WI38 (cell line): ENCODE results near the gene OSMR.

Source experiments
- H3K4me3 ChIP-seq: 2 replicates; pipeline ENCODE4 v1.5.1; 2011; ENCODE audit warnings: low read depth, mild to moderate bottlenecking, control low read depth, low read length
- TF ChIP-seq, protein P1 (sequence below): IDR thresholded peaks from 2 replicates; pipeline ENCODE4 v1.5.1; 2012; ENCODE audit warnings: low read depth, mild to moderate bottlenecking, control low read depth, low read length

OSMR gene

DNA sequence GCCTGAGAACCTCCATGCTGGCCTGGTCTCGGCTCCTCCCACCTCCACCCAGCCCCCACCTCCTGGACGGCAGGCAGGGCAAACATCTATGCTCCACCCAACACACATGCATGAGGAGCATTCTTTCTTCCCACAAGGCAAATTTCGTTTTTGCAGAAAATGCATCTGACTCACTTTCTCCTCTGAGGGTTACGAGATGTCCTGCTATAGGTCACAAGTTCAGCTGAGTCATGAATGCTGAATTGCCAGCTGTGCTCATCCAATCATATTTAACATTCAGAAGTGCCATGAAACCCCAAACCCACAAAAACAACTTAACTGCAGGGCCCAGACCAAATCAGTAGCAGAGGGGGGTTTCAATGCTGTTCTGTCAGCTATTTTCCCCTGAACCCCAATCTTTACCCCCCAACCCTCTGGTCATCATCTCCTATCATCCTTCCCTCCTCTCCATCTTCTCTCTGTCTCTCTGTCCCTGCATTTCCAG lies 39.0 kb upstream of the OSMR start:
- no peak overlapping the region for H3K4me3 ChIP-seq
- TF ChIP-seq, protein P1, sequence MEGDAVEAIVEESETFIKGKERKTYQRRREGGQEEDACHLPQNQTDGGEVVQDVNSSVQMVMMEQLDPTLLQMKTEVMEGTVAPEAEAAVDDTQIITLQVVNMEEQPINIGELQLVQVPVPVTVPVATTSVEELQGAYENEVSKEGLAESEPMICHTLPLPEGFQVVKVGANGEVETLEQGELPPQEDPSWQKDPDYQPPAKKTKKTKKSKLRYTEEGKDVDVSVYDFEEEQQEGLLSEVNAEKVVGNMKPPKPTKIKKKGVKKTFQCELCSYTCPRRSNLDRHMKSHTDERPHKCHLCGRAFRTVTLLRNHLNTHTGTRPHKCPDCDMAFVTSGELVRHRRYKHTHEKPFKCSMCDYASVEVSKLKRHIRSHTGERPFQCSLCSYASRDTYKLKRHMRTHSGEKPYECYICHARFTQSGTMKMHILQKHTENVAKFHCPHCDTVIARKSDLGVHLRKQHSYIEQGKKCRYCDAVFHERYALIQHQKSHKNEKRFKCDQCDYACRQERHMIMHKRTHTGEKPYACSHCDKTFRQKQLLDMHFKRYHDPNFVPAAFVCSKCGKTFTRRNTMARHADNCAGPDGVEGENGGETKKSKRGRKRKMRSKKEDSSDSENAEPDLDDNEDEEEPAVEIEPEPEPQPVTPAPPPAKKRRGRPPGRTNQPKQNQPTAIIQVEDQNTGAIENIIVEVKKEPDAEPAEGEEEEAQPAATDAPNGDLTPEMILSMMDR: no peak

- H3K4me3 ChIP-seq: no peak overlapping the region
- TF ChIP-seq, protein P1: no peak
Observed at GRCh38 chr5:38807570-38808483, 38.0 kb upstream of the OSMR start.

GRCh38 chr5:38808666-38809343 lies 37.0 kb upstream of the OSMR start:
- TF ChIP-seq, protein P1: no peak
- H3K4me3 ChIP-seq: no peak overlapping the region

- TF ChIP-seq, protein P1: peak; percentile 69
- H3K4me3 ChIP-seq: no peak overlapping the region
Observed at GRCh38 chr5:38809388-38810359, 36.1 kb upstream of the OSMR start.

DNA sequence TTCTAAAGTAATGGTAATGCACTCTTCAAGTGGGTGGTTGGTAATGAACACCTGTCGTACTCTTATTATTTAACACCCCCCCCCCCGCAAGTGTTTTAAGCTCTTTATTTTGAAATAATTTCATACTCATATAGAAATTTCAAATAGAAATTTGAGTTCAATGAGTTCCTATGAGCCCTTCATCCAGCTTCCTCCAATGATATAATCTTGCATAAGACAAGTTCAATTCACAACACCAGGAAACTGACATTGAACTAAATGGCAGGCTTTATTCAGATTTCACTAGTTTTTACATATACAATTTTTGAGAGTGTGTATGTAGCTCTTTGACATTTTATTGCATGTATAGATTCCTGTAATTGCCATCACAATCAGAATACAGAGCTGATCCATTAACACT lies 30.9 kb upstream of the OSMR start:
- TF ChIP-seq, protein P1: no peak
- no peak overlapping the region for H3K4me3 ChIP-seq

- TF ChIP-seq, protein P1: no peak
- H3K4me3 ChIP-seq: no peak overlapping the region
Observed at GRCh38 chr5:38816083-38817030, 29.5 kb upstream of the OSMR start.
